Muscle of arm (tissue), 12 donors: Measurements from ENCODE around the gene ABCC3. TPM values are rescaled to one million over a fixed set of nuclear protein-coding genes. Genes with fewer than 3 reads are reported as not detected.
"Not testable (repeated sequence)": the region's sequence is repeated elsewhere in the genome, so short reads cannot be mapped to it uniquely, and the experiment has no call there.

Source experiments
- DNase-seq: peaks from one replicate; pipeline ENCODE4 v3.0.0-alpha.2; 2013
- polyA plus RNA-seq, 12 donors: library from polyadenylated mRNA; unstranded; fragments of 120-200 nt; gene quantifications; one replicate each; pipeline ENCODE4 v1.2.1, GENCODE V29; 2013; ENCODE audit not compliant: insufficient read length in 12 of 12

The ABCC3 gene
- polyA plus RNA-seq, 12 donors, result 0.32 to 40.4 (median 0.67) TPM; not detected in 1

GRCh38 chr17:50703162-50703561, 68.5 kb downstream of the ABCC3 start:
- DNase-seq, result no peak

- DNase-seq, result peak; percentile 95
Measured at GRCh38 chr17:50707289-50708049, 72.8 kb downstream of the ABCC3 start, which contains the start of gene ANKRD40. TSS of gene ANKRD40 (minus strand) at chr17:50707914. CDS start at chr17:50707654, 260 bp downstream.

GRCh38 chr17:50708050-50709000, 73.6 kb downstream of the ABCC3 start:
- DNase-seq, result peak; percentile 60

GRCh38 chr17:50709053-50709452, 74.4 kb downstream of the ABCC3 start:
- not testable (repeated sequence) for DNase-seq

- DNase-seq, result no peak
Measured at GRCh38 chr17:50710025-50710424, 75.3 kb downstream of the ABCC3 start.

- DNase-seq, result no peak
Measured at GRCh38 chr17:50710650-50711049, 76.0 kb downstream of the ABCC3 start.

GRCh38 chr17:50712641-50713040, 78.0 kb downstream of the ABCC3 start:
- DNase-seq, result no peak

GRCh38 chr17:50715471-50715870, 80.8 kb downstream of the ABCC3 start:
- no peak for DNase-seq

GRCh38 chr17:50719144-50719923, 84.7 kb downstream of the ABCC3 start, which contains the start of gene LUC7L3:
TSS of gene LUC7L3 (plus strand) at chr17:50719603. CDS start at chr17:50719733, 130 bp downstream.
- DNase-seq, result peak; percentile 95

- no peak for DNase-seq
Measured at GRCh38 chr17:50719924-50720794, 85.5 kb downstream of the ABCC3 start.

GRCh38 chr17:50721194-50722010, 86.7 kb downstream of the ABCC3 start:
- no peak for DNase-seq

- DNase-seq, result no peak
Measured at GRCh38 chr17:50722746-50723145, 88.1 kb downstream of the ABCC3 start.

- DNase-seq, result not testable (repeated sequence)
Measured at GRCh38 chr17:50724622-50725021, 89.9 kb downstream of the ABCC3 start.

GRCh38 chr17:50725769-50726655, 91.3 kb downstream of the ABCC3 start:
- DNase-seq, result no peak

- no peak for DNase-seq
Measured at GRCh38 chr17:50728112-50728429, 93.4 kb downstream of the ABCC3 start.

GRCh38 chr17:50728881-50729765, 94.4 kb downstream of the ABCC3 start:
- no peak for DNase-seq

- no peak for DNase-seq
Measured at GRCh38 chr17:50731575-50732460, 97.1 kb downstream of the ABCC3 start.
